Measurements from ENCODE around the gene DNAJC7.
"Not testable (repeated sequence)": the region's sequence is repeated elsewhere in the genome, so short reads cannot be mapped to it uniquely, and the experiment has no call there.

Gene DNAJC7

DNA sequence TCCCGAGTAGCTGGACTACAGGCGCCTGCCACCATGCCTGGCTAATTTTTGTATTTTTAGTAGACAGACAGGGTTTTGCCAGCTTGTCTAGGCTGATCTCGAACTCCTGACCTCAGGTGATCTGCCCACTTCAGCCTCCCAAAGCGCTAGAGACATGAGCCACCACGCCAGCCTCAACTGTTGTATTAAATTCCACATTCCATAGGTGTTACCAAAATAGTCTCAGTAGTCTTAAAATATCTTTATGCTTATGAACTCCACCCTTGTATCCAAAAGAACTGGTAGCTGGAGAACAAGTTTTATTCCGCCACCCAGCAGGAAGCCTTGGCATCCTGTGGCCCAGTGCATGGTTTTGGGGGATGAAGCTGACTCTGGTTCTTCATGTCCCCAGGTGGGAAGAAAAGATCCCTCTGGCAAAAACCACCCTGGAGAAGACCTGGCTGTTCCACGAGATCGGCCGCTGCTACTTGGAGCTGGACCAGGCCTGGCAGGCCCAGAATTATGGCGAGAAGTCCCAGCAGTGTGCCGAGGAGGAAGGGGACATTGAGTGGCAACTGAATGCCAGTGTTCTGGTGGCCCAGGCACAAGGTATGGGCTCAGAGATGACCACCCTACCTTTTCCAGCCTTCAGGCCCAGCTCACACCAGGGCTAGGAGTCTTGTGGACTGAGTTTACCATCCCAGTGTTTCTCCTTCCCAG is 68.3 kb downstream of the DNAJC7 start:
- no peak for DNase-seq

DNA sequence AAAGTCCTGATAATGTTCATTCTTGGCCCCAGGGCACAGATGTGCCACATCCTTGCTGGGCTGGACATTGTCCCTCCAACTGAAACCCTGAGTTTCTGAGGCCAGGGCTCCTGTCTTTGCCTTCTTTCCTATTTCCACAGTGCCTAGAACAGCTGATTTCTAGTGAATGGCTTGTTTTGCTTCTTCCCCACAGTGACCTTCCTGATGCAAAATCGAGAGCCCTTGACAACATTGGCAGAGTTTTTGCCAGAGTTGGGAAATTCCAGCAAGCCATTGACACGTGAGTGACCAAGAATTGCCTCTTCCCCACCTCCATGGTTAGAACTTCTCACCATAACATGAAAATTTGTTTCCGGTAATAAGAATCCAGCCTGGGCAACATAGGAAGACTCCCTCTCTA is 72.3 kb downstream of the DNAJC7 start:
- no peak for DNase-seq

DNA sequence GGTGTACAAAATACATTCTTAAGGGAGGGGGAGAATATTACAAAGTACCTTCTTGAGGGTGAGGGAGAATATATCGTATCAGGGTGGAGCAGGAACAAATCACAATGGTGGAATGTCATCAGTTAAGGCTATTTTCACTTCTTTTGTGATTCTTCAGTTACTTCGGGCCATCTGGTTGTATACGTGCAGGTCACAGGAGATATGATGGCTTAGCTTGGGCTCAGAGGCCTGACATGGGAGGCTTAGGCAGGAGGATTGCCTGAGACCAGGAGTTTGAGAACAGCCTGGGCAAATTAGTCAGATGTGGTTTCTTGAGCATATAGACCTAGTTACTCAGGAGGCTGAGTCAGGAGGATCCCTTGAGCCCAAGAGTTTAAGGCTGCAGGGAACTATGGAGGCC is 73.7 kb downstream of the DNAJC7 start:
- DNase-seq = no peak

DNA sequence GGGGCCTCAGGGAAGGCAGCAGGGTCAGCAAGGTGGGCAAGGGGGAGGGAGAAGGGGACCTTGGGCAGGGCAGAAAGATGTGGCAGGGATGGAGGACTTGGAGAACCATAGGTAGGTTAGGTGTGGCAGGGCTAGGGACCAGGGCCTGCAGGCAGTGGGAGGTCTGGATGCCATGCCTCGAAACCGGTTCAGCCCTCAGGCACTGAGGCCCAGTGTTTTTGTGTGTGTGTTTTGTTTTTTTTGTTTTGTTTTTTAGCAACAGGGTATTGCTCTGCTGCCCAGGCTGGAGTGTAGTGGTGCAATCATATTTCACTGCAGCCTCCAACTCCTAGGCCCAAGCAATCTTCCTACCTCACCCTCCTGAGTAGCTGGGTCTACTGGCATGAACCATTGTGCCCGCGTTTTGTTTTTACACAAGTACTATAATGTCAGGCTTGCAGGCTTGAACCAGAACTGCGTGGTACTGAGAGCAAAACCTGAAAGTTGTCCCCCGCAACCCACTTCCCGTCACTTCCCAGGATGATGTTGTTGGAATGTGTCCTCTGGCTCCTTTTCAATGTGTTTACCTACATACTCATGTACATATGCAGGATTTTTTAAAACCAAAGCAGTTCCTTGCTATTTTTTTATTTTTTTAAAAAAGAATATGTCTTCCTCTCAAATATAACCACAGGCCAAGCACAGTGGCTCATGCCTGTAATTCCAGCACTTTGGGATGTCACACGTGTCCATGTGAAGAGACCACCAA is 74.4 kb downstream of the DNAJC7 start:
- DNase-seq = no peak

DNA sequence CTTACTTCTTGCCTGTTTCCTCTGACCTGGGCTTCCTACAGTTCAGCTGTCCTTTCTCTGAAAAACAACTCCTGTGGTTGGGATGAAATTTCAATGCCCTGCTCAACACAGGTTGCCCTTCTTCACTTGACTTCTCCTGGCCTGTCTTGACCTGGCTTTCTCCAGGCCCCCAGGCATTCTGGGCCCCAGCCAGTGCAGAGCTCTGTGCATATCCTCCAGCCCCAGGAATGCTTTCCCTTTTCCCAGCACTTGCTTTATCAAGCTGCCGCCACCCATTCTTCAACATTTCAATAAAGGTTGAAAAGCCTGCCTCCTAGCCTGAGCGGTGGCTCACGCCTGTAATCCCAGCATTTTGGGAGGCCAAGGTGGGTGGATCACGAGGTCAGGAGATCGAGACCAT is 76.1 kb downstream of the DNAJC7 start:
- DNase-seq = no peak

DNA sequence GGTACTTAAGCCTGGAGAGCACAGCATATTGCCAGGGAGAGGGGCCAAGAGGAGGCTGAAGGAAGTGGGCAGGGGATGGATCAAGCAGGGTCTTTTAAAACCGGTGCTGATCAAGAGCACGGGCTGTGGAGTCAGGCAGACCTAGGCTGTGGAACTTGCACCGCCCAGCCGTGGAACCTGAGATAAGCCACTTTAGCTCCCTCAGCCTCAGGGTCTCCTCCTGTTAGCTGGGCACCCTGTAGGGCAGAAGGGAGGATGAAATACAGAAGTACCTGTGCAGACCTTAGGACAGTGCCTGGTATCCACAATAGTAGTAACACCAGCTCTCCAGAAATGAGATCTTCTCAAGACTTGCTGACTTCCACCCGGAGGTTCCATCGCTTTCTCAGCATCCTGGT is 77.5 kb downstream of the DNAJC7 start:
- DNase-seq = no peak

DNA sequence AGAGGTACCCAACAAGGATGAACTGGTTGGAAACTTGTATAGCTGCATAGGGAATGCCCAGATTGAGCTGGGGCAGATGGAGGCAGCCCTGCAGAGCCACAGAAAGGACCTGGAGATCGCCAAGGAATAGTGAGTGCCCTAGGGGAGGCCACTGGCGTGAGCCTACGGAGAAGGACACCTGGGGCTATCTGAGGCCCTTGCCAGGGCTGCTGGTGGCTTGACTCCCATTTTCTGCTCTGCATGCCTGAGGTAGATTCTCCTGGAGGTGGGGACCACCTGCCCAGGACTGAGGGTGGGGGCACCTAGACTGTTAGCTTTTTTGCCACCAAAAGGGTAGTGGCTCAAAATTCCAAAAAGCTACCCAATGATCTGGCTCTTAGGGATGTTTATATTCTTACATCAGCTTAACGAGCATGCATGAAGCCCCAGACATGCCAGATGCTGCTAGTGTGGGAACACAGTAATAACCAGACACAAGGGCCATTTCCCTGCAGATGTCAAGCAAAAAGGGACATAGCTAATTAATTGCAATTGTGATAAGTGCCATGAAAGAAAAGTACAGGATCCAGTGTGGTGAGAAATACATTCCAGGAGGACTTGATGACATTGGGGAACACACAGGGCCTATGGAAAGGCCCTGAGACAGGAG is 78.1 kb downstream of the DNAJC7 start:
- no peak for DNase-seq

DNA sequence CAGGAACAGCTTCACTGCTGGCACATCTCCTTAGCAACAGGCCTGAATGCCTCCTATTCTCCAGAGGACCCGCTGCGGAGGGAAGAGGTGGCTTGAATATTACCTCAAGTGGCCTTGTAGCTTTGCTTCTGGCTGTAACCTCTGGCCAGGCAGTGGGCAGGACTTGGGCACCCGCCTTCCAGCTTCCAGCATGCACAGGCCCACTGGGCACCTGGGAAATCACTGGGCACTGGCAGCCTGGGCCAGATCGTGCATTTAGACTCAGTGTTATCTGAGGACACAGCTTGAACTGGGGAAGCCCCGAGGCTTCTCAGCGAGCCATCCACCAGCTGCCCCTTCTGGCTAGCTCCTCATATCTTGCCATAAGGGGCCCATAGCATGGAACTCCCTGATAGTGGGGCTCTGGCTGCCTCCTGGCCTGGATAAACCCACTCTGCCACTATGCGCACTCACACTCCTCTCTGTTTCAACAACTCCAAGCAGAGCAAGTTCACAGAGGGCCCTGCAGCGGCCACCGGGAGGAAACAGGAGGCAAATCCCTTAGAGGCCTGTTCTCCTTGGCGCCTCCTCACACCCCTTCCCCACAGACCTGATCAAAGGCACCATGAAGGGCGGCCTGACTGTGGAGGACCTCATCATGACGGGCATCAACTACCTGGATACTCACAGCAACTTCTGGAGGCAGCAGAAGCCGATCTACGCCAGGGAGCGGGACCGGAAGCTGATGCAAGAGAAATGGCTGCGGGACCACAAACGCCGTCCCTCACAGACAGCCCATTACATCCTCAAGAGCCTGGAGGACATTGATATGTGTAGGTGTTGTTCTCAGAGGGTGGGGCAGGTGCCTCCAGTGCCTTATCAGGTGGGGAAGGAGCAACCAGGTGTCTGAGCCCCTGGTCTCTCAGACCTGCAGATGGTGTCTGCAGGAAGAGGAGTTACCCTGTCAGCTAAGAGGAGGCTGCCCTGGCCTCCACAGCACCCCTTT is 79.0 kb downstream of the DNAJC7 start:
- no peak for DNase-seq

DNA sequence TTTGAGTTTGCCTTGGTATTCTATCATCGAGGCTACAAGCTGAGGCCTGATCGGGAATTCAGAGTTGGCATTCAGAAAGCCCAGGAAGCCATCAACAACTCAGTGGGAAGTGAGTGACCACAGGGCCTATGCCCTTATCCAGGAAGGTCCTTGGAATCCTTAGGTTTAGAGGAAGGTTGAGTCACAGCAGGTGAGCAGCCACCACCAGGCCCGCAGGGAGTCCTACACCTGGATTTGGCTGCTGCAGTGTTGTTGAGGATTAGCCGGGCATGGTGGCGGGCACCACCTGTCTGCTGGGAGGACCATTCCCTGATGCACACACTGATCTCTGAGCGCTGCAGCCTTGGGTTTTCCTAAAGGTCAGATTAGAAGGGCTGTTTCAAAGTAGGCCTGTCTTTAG is 81.6 kb downstream of the DNAJC7 start:
- no peak for DNase-seq

DNA sequence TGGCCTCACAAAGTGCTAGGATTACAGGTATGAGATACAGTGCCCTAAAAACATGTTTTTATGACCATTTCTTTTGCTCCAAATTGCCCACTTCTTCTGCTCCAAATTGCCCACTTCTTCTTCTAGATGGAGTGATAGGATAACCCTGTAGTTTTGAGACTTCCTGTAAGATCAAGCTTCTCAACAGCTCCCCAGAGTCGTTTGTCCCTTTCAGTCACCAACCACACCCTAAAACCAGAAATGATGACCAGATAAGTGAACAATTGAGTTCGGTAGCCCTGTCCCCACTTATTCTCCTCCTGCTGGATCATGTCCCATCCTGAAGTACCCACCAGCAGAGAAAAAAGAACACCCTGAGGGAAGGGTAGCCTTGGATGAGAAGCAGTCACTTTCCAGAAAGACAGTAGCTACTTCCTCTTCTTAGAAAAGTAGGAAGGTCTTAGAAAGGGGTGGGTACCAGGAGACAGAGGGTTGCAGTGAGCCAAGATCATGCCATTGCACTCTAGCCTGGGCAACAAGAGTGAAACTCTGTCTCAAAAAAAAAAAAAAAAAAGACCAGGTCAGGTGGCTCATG is 84.3 kb downstream of the DNAJC7 start:
- no peak for DNase-seq

DNA sequence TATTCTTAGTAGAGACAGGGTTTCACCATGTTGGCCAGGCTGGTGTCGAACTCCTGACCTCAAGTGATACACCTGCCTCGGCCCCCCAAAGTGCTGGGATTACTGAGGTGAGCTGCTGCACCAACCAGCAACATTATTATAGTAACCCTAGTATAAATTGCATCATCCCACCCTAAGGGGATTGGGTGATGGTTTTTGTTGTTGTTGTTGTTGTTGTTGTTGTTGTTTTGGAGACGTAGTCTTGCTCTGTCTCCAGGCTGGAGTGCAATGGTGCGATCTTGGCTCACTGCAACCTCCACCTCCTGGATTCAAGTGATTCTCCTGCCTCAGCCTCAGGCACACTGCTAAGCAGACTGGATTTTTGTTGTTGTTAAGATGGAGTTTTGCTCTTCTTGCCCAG is 85.5 kb downstream of the DNAJC7 start:
- not testable (repeated sequence) for DNase-seq

DNA sequence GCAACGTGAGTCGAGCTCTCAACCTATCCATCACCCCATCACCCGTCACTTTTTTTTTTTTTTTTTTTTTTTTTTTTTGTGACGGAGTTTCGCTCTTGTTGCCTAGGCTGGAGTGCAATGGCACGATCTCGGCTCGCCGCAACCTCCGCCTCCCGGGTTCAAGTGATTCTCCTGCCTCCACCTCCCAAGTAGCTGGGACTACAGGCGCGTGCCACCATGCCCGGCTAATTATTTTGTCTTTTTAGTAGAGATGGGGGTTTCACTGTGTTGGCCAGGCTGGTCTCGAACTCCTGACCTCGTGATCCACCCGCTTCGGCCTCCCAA is 86.4 kb downstream of the DNAJC7 start:
- DNase-seq = not testable (repeated sequence)

DNA sequence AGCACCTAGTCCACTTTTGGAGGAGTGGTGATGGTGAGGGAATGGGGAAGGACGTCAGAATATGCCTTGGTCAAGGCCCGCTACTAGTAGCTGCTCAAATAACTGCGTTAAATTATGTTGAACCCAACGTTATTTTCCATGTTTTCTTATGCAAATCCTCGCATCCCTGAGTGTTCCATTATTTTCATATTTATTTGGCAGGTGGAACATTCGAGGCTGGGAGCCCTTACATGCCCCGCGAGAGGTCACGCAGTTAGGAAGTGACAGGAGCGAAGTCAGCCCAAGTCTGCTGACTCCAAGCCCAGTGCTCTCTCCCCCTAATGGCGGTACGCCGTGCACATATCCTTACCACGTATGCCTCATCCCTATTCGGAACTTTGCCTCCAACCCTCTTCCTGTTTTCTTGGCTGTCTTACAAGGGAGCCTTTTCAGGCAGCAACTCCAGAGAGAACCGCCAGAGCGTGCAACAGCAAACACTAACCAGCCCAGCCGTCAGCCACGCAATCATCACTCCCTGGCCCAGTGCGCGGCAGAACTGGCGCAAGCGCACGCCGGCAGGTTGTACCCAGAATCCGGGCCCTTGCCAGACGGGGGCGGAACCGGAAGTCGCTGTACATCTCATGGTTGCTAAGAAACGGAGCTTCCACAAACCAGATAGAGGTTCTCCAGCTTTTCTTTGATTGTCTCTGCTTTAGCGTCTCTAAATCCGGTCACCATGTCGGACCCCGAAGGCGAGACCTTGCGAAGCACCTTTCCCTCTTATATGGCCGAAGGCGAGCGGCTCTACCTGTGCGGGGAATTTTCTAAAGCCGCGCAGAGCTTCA is 87.0 kb downstream of the DNAJC7 start, which contains the start of gene ODAD4:
Gene ODAD4, plus strand, starts transcription at position 609 of the 824 bp plus-strand sequence. Its CDS starts 107 bp downstream, at position 716.
- DNase-seq = peak; percentile 98

DNA sequence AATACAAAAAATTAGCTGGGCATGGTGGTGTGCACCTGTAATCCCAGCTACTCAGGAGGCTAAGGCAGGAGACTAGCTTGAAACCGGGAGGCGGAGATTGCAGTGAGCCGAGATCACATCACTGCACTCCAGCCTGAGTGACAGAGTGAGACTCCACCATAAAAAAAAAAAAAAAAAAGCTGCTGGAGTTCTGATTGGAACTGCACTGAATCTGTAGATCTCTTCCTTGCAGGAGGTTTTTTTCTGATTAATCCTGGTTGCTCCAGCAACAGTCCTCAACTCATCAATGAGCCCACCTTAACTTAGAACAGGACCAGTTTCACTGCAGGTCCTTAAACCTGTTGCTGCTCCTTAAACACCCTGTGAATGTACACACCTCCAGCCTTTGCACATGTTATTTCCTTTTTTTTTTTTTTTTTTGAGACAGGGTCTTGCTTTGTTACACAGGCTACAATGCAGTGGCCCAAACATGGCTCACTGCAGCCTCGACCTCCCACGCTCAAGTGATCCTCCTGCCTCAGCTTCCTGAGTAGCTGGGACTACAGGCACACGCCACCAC is 88.5 kb downstream of the DNAJC7 start:
- DNase-seq = no peak
